Mesodermal cell (in vitro differentiated cells): ENCODE results near the gene MDC1. TPM values are rescaled to one million over a fixed set of nuclear protein-coding genes. Genes with fewer than 3 reads are reported as not detected.
"Not testable (repeated sequence)": the region's sequence is repeated elsewhere in the genome, so short reads cannot be mapped to it uniquely, and the experiment has no call there.

Experiments
- H3K27ac ChIP-seq: 2 replicates; pipeline ENCODE4 v1.7.0; 2013; ENCODE audit warnings: mild to moderate bottlenecking, low read depth, low read length, moderate library complexity; ENCODE audit not compliant: severe bottlenecking
- H3K36me3 ChIP-seq: 2 replicates; pipeline ENCODE4 v1.7.1; 2013; ENCODE audit warnings: mild to moderate bottlenecking, low read length, moderate library complexity; ENCODE audit not compliant: control insufficient read depth, insufficient read depth
- H3K4me1 ChIP-seq: one replicate; pipeline ENCODE4 v1.7.1; 2013; ENCODE audit warnings: mild to moderate bottlenecking, low read length; ENCODE audit not compliant: insufficient read depth, control insufficient read depth, poor library complexity, severe bottlenecking
- H3K4me3 ChIP-seq: 2 replicates; pipeline ENCODE4 v1.7.0; 2013; ENCODE audit warnings: low read length, control low read depth, mild to moderate bottlenecking; ENCODE audit not compliant: insufficient read depth, poor library complexity, severe bottlenecking; ENCODE audit errors: extremely low read depth
- H3K9me3 ChIP-seq: 2 replicates; pipeline ENCODE4 v1.7.1; 2013; ENCODE audit warnings: mild to moderate bottlenecking, low read length, moderate library complexity; ENCODE audit not compliant: control insufficient read depth
- WGBS, 2 experiments: methylation state at CpG; one replicate each; pipeline ENCODE4 v1.1.5; 2013; ENCODE audit warnings: missing lambda C conversion rate in 2 of 2; ENCODE audit not compliant: insufficient coverage in 2 of 2; 5-methylcytosine and 5-hydroxymethylcytosine counted together
- polyA plus RNA-seq, 2 experiments: library from polyadenylated mRNA; stranded (reverse); fragments of 50-300 nt; gene quantifications; one replicate each; pipeline ENCODE4 v1.2.3, GENCODE V29; 2013

MDC1 gene
- polyA plus RNA-seq (2013, experiment 1 of 2): 60.6 TPM
- 50.2 TPM for polyA plus RNA-seq (2013, experiment 2 of 2)

GRCh38 chr6:30717129-30717844 is at the start of gene MDC1:
TSS of gene MDC1 (minus strand) at chr6:30717281. CDS start at chr6:30715175, 2,106 bp downstream.
- peaks cover 12% of the 10 kb centered on the region for H3K4me1 ChIP-seq
- H3K4me3 ChIP-seq: peak within 1 kb of the TSS; percentile 80
- H3K27ac ChIP-seq: peak within 1 kb of the TSS; percentile 89
- peaks cover 51% of the 10 kb centered on the region for H3K36me3 ChIP-seq
- WGBS, 2 experiments: 0% methylated on average over 44 of the region's 48 CpGs
- H3K9me3 ChIP-seq: no peaks in the 10 kb centered on the region

GRCh38 chr6:30766461-30767157 is 49.5 kb upstream of the MDC1 start:
- H3K36me3 ChIP-seq: no peaks in the 10 kb centered on the region
- H3K9me3 ChIP-seq: no peaks in the 10 kb centered on the region
- peak overlapping the region; percentile 30 for H3K27ac ChIP-seq
- WGBS, 2 experiments: 88 to 91% methylated on average over 4 to 6 of the region's 6 CpGs
- no peak overlapping the region for H3K4me3 ChIP-seq
- peaks cover 68% of the 10 kb centered on the region for H3K4me1 ChIP-seq

- Histone ChIP-seq H3K27ac (peak overlapping the region; percentile 43), H3K4me1 (peaks cover 75% of the 10 kb centered on the region)
- no CpG with 5 or more reads among the region's 1 CpG for WGBS, 2 experiments
- not testable (repeated sequence) for H3K9me3 ChIP-seq, H3K4me3 ChIP-seq, H3K36me3 ChIP-seq
These were observed 48.4 kb upstream of the MDC1 start for GRCh38 chr6:30765495-30765894.

GRCh38 chr6:30764490-30765043 is 47.5 kb upstream of the MDC1 start:
- not testable (repeated sequence) for H3K36me3 ChIP-seq, H3K9me3 ChIP-seq, H3K4me3 ChIP-seq
- Histone ChIP-seq H3K27ac (peak overlapping the region; percentile 99), H3K4me1 (peaks cover 74% of the 10 kb centered on the region)
- 10 to 12% methylated on average over 9 to 11 of the region's 13 CpGs for WGBS, 2 experiments

GRCh38 chr6:30763618-30764489 is 46.8 kb upstream of the MDC1 start:
- Histone ChIP-seq H3K27ac (peak overlapping the region; percentile 99), H3K9me3 (no peaks in the 10 kb centered on the region), H3K36me3 (no peaks in the 10 kb centered on the region), H3K4me1 (peaks cover 74% of the 10 kb centered on the region), H3K4me3 (no peak overlapping the region)
- WGBS, 2 experiments: 17 to 30% methylated on average over 5 of the region's 8 CpGs

GRCh38 chr6:30763155-30763617 is 46.1 kb upstream of the MDC1 start:
- 80% methylated on average over 1 of the region's 1 CpG; no CpG with 5 or more reads in 1 of the 2 experiments for WGBS, 2 experiments
- peak overlapping the region; percentile 99 for H3K27ac ChIP-seq

GRCh38 chr6:30761791-30762429 is 44.8 kb upstream of the MDC1 start:
- Histone ChIP-seq H3K36me3 (no peaks in the 10 kb centered on the region), H3K4me1 (peaks cover 70% of the 10 kb centered on the region), H3K9me3 (no peaks in the 10 kb centered on the region), H3K27ac (no peak overlapping the region), H3K4me3 (no peak overlapping the region)
- 100% methylated on average over 2 of the region's 4 CpGs for WGBS, 2 experiments

More at GRCh38 chr6:30763155-30763617, 46.1 kb upstream of the MDC1 start:
- no peaks in the 10 kb centered on the region for H3K9me3 ChIP-seq
- no peaks in the 10 kb centered on the region for H3K36me3 ChIP-seq
- H3K4me1 ChIP-seq: peaks cover 72% of the 10 kb centered on the region
- H3K4me3 ChIP-seq: no peak overlapping the region

GRCh38 chr6:30760549-30760948 is 43.5 kb upstream of the MDC1 start:
- Histone ChIP-seq H3K4me3 (no peak overlapping the region), H3K36me3 (no peaks in the 10 kb centered on the region), H3K27ac (peak overlapping the region; percentile 98), H3K4me1 (peaks cover 63% of the 10 kb centered on the region), H3K9me3 (no peaks in the 10 kb centered on the region)
- WGBS, 2 experiments: 87 to 89% methylated on average over 3 to 7 of the region's 8 CpGs

GRCh38 chr6:30759575-30760239 is 42.6 kb upstream of the MDC1 start:
- WGBS, 2 experiments: 93 to 96% methylated on average over 8 of the region's 10 CpGs
- H3K36me3 ChIP-seq: no peaks in the 10 kb centered on the region
- H3K4me1 ChIP-seq: peaks cover 60% of the 10 kb centered on the region
- H3K4me3 ChIP-seq: no peak overlapping the region
- peak overlapping the region; percentile 98 for H3K27ac ChIP-seq
- H3K9me3 ChIP-seq: no peaks in the 10 kb centered on the region
